Skeletal muscle satellite cell (primary cell): ENCODE data around the gene DAPK3.
"Not testable (repeated sequence)": the region's sequence is repeated elsewhere in the genome, so short reads cannot be mapped to it uniquely, and the experiment has no call there.

Experiments used
- H3K27me3 ChIP-seq: 2 replicates; pipeline ENCODE4 v1.7.0; 2013; ENCODE audit warnings: low read length; ENCODE audit not compliant: control insufficient read depth, insufficient read depth
- H3K36me3 ChIP-seq: 2 replicates; pipeline ENCODE4 v1.7.0; 2013; ENCODE audit warnings: mild to moderate bottlenecking, control low read depth, low read length; ENCODE audit not compliant: insufficient read depth
- H3K4me1 ChIP-seq: 2 replicates; pipeline ENCODE4 v1.7.0; 2013; ENCODE audit warnings: low read length; ENCODE audit not compliant: control insufficient read depth, insufficient read depth
- H3K4me2 ChIP-seq: 2 replicates; pipeline ENCODE4 v1.7.0; 2013; ENCODE audit warnings: mild to moderate bottlenecking, low read length
- H3K4me3 ChIP-seq: 2 replicates; pipeline ENCODE4 v1.7.0; 2013; ENCODE audit warnings: low read length
- H3K9ac ChIP-seq: 2 replicates; pipeline ENCODE4 v1.7.0; 2013; ENCODE audit warnings: mild to moderate bottlenecking, low read depth, low read length, moderate library complexity
- H3K9me3 ChIP-seq: replicated peaks from 2 replicates; pipeline ENCODE4 v1.7.0; 2013; ENCODE audit warnings: mild to moderate bottlenecking, control low read depth, low read length

The DAPK3 gene

DNA sequence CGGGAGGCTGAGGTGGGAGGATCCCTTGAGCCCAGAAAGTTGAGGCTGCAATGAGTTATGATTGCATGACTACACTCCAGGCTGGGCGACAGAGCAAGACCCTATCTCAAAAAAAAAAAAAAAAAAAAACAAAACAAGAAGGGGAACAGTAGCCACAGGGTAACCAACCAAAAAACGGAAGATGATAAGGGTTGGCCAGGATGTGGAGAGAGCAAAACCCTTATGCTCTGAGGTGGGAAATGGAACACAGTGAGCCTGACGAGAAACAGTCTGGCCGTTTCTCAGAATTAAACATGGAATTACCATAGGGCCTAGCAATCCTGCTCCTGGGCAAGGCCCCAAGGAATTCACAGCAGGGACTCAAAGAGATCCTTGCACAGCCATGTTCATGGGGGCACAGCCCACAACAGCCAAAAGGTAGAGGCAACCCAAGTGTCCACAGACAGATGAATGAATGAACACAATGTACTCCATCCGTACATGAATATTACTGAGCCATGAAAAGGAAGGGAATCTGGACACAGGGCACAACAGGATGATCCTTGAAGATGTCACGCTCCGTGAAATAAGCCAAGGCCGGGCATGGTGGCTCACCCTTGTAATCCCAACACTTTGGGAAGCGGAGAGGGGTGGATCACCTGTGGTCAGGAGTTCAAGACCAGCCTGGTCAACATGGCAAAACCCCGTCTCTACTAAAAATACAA, 26.7 kb downstream of the DAPK3 start:
- Histone ChIP-seq H3K9me3 (no peaks in the 10 kb centered on the region), H3K4me2 (no peak overlapping the region), H3K4me1 (no peaks in the 10 kb centered on the region), H3K27me3 (no peaks in the 10 kb centered on the region), H3K4me3 (no peak overlapping the region), H3K9ac (no peak overlapping the region), H3K36me3 (no peaks in the 10 kb centered on the region)

GRCh38 chr19:3942790-3943409, 28.0 kb downstream of the DAPK3 start:
- Histone ChIP-seq H3K4me3 (no peak overlapping the region), H3K36me3 (no peaks in the 10 kb centered on the region), H3K9ac (no peak overlapping the region), H3K9me3 (no peaks in the 10 kb centered on the region), H3K4me1 (no peaks in the 10 kb centered on the region), H3K27me3 (no peaks in the 10 kb centered on the region), H3K4me2 (no peak overlapping the region)

DNA sequence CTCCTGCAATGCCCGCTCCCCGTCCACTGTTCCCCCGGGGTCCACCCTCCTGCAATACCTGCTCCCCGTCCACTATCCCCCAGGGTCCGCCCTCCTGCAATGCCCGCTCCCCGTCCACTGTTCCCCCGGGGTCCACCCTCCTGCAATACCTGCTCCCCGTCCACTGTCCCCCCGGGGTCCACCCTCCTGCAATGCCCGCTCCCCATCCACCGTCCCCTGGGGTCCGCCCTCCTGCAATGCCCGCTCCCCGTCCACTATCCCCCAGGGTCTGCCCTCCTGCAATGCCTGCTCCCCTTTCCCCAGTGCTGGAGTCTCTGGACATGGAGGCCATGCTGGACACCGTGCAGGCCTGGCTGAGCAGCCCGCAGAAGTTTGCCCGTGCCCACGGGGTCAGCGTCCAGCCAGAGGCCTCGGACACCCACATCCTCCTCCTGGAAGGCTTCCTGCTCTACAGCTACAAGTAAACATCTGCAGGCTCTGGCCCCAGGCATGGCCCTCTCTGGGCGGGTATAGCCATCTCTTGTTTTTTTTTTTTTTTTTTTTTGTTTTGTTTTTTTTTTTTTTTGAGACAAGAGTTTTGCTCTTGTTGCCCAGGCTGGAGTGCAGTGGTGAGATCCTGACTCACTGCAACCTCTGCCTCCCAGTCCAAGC, 32.5 kb downstream of the DAPK3 start:
- not testable (repeated sequence) for H3K36me3 ChIP-seq, H3K4me3 ChIP-seq, H3K4me1 ChIP-seq, H3K9ac ChIP-seq, H3K9me3 ChIP-seq, H3K4me2 ChIP-seq
- peaks cover 12% of the 10 kb centered on the region for H3K27me3 ChIP-seq

- Histone ChIP-seq H3K27me3 (peaks cover 15% of the 10 kb centered on the region), H3K36me3 (no peaks in the 10 kb centered on the region), H3K9ac (no peak overlapping the region), H3K4me2 (no peak overlapping the region), H3K4me1 (no peaks in the 10 kb centered on the region), H3K4me3 (no peak overlapping the region), H3K9me3 (no peaks in the 10 kb centered on the region)
Observed at GRCh38 chr19:3936506-3937442, 34.1 kb downstream of the DAPK3 start.

GRCh38 chr19:3932931-3933810, 37.7 kb downstream of the DAPK3 start, which contains the start of gene NMRK2:
TSS of gene NMRK2 (plus strand) at chr19:3933069. CDS start at chr19:3933672, 603 bp downstream.
- H3K4me1 ChIP-seq: no peaks in the 10 kb centered on the region
- no peak within 1 kb of the TSS for H3K4me2 ChIP-seq
- no peak within 1 kb of the TSS for H3K9ac ChIP-seq
- H3K9me3 ChIP-seq: no peaks in the 10 kb centered on the region
- H3K36me3 ChIP-seq: no peaks in the 10 kb centered on the region
- H3K4me3 ChIP-seq: no peak within 1 kb of the TSS
- peaks cover 21% of the 10 kb centered on the region for H3K27me3 ChIP-seq

GRCh38 chr19:3931041-3931440, 39.9 kb downstream of the DAPK3 start:
- no peak overlapping the region for H3K4me3 ChIP-seq
- H3K4me2 ChIP-seq: no peak overlapping the region
- no peak overlapping the region for H3K9ac ChIP-seq
- H3K36me3 ChIP-seq: no peaks in the 10 kb centered on the region
- H3K27me3 ChIP-seq: peaks cover 22% of the 10 kb centered on the region
- no peaks in the 10 kb centered on the region for H3K9me3 ChIP-seq
- no peaks in the 10 kb centered on the region for H3K4me1 ChIP-seq

- Histone ChIP-seq H3K9me3 (peaks cover 5% of the 10 kb centered on the region), H3K27me3 (peaks cover 6% of the 10 kb centered on the region), H3K4me2 (no peak overlapping the region), H3K9ac (no peak overlapping the region), H3K36me3 (no peaks in the 10 kb centered on the region), H3K4me1 (no peaks in the 10 kb centered on the region), H3K4me3 (no peak overlapping the region)
Observed at GRCh38 chr19:3923912-3924311, 47.0 kb downstream of the DAPK3 start.

GRCh38 chr19:3923096-3923758, 47.7 kb downstream of the DAPK3 start:
- no peaks in the 10 kb centered on the region for H3K36me3 ChIP-seq
- H3K9me3 ChIP-seq: peaks cover 5% of the 10 kb centered on the region
- H3K4me2 ChIP-seq: no peak overlapping the region
- no peak overlapping the region for H3K9ac ChIP-seq
- peaks cover 6% of the 10 kb centered on the region for H3K27me3 ChIP-seq
- H3K4me1 ChIP-seq: no peaks in the 10 kb centered on the region
- H3K4me3 ChIP-seq: no peak overlapping the region

DNA sequence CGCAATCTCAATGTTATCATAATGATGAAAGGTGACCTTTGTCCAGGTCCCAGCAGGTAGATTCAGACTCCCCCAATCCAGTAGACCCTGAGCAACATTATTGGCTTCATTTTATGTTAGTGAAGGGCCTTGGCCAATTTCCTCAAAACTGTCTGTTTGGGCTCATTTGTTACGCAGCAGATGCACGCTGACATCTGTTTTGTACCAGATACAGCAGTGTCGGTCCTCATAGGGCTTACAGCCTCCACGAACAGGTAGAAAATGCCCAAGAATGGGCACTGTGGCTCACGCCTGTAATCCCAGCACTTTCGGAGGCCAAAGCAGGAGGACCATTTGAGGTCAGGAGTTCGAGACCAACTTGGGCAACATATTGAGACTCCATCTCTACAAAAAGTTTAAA, 51.1 kb downstream of the DAPK3 start:
- Histone ChIP-seq H3K4me2 (no peak overlapping the region), H3K4me3 (no peak overlapping the region), H3K36me3 (no peaks in the 10 kb centered on the region), H3K9me3 (peaks cover under 1% of the 10 kb centered on the region), H3K27me3 (no peaks in the 10 kb centered on the region), H3K4me1 (no peaks in the 10 kb centered on the region), H3K9ac (no peak overlapping the region)

DNA sequence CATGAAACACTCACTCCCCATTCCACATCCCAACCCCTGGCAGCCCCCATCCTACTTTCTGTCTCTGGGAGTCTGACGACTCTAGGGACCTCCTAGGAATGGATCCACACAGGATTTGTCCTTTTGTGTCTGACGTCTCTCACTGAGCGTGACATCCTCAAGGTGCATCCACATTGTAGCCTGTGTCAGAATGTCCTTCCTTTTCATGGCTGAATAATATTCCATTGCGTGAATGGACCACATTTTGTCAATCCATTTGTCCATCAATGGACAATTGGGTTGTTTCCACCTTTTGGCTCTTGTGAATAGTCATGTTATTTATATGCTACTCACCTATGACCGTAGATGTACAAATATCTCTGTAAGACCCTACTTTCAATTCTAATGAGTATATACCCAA, 54.9 kb downstream of the DAPK3 start:
- peaks cover 2% of the 10 kb centered on the region for H3K27me3 ChIP-seq
- no peaks in the 10 kb centered on the region for H3K4me1 ChIP-seq
- H3K9me3 ChIP-seq: no peaks in the 10 kb centered on the region
- no peaks in the 10 kb centered on the region for H3K36me3 ChIP-seq
- H3K4me3 ChIP-seq: no peak overlapping the region
- no peak overlapping the region for H3K4me2 ChIP-seq
- no peak overlapping the region for H3K9ac ChIP-seq
